RKO (cell line): Measurements from ENCODE around the gene KRTAP4-1.
A peak's percentile ranks its signal among the peaks of the same experiment; 100 is the strongest.
"Not testable (repeated sequence)": the region's sequence is repeated elsewhere in the genome, so short reads cannot be mapped to it uniquely, and the experiment has no call there.

Experiments
- DNase-seq: peaks from one replicate; pipeline ENCODE4 v3.0.0-alpha.2; 2016; ENCODE audit warnings: low spot score

KRTAP4-1 gene

DNA sequence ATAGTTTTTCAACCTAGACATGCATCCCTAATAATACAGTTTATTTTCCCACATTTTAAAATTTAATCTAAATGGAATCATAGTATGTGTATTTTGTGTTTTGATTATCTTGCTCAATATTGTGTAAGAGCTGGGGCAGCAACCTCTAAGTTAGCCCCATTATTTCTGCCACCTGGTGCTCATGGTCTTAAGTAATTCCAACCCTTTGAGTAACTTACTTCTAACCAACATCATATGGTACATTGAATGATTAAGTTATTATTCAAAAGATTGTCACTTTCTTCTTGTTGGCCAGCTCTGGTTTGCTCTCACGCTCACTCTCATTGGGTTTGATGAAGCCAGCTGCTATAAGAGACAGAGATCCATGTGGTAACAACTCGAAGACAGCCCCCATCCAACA is 12.8 kb downstream of the KRTAP4-1 start:
- no peak for DNase-seq

DNA sequence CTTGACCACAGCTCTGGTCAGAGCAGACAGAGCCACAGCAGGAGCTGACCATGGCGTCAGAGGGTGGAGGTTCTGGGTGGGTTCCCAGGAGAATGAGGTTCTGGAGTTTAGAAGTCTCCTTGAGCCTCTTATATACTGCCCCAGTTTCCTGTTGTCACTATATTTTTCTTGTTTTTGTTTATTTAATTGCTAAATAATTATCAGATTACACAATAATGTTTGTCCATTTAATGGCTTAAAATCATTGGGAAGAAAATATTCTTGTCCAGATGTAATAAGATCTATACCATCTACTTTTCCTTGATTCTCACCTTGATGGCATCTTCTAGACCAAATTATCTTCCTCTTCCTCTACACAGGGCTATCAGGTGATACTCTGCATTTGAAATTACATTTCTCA is 16.6 kb downstream of the KRTAP4-1 start, which contains the start of gene KRTAP4-3:
KRTAP4-3 (minus strand) TSS at position 101 of the 400 bp plus-strand sequence; CDS start at position 52, 49 bp downstream.
- DNase-seq = no peak

DNA sequence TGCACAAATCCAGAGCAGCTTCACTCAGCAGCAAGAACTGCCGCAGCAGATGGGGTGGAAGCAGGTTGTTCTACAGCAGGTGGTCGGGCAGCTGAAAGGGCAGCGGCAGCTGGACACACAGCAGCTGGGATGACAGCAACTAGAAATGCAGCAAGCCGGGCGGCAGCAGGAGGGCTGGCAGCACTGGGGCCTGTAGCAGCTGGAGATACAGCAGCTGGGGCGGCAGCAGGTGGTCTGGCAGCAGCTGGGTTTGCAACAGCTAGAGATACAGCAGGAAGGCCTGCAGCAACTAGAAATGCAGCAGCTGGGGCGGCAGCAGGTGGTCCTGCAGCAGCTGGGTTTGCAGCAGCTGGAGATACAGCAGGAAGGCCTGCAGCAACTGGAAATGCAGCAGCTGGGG is 17.1 kb downstream of the KRTAP4-1 start:
- no peak for DNase-seq

DNA sequence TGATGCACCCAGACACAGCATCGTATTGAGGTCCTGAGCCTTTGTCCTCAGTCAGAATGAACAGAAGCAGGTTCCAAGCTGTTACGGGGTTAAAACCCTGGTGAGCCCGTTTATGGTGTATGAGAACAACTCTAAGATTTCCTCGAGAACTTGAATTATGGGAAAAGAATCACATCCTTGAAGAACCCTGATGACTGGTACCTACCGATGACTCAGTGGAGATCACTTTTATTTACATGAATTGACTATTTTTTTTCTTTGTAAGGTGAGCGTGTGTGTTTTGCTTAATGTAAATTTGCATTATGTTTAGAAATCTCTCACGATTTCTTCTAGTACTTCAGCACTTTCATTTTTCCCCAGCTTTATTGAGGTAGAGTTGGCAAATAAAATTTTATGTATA is 20.9 kb downstream of the KRTAP4-1 start:
- DNase-seq = peak; percentile 32

DNA sequence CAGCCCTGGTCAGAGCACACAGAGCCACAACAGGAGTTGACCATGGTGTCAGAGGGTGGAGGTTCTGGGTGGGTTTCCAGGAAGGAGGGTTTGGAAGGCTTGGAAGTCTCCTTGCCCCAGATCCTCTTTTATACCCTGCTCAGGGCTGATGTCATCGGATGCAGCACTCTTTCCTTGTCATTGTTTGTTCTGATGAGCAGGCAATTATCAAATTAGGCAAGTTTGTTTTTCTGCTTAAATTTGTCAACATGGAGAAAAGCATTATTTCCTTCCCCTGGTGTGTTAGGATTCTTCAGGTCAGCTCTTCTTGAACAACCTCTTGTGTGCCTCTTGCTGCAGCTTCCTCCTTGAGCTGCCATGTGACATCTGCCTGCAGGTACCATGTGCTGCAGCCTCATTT is 24.1 kb downstream of the KRTAP4-1 start, which contains the start of gene KRTAP4-4:
KRTAP4-4 (minus strand) TSS at position 101 of the 400 bp plus-strand sequence; CDS start at position 44, 57 bp downstream.
- no peak for DNase-seq

DNA sequence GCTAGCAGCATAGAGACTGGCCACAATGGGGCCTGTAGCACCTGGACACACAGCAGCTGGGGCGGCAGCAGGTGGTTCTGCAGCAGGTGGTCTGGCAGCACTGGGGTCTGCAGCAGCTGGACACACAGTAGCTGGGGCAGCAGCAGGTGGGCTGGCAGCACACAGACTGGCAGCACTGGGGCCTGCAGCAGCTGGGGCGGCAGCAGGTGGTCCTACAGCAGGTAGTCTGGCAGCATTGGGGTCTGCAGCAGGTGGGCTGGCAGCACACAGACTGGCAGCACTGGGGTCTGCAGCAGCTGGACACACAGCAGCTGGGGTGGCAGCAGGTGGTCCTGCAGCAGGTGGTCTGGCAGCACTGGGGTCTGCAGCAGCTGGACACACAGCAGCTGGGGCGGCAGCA is 24.5 kb downstream of the KRTAP4-1 start:
- DNase-seq = not testable (repeated sequence)

DNA sequence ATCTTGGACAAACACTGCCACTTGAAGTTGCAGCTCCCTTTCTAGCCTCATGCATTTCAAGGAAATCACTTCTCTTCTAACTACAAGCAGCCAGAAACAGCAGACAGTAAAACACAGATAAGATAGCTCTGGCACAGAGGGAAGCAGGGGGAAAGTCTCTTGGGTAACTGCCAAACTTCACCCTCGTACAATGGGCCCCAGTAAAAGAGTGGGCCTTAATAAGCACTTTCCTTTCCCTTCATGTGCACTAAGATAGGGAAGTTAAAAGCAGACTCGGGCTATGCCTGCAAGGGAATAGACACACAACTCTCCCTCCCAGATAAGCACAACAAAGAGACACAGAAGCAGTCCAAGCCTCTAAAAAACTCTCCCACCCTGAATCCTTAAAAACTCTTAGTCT is 30.9 kb downstream of the KRTAP4-1 start:
- no peak for DNase-seq

DNA sequence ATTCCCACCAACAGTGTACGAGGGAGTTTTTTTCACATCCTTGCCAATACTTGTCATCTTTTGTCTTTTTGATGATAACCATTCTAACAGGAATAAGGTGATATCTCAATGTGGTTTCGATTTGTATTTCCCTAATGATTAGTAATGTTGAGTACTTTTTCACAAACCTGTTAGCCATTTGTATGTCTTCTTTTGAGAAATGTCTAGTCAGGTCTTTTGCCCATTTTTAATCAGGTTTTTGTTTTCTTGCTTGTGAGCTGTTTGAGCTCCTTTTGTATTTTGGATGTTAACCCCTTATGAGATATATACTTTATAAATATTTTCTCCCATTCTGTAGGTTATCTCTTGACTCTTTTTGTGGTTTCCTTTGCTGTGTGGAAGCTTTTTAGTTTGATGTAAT is 33.2 kb downstream of the KRTAP4-1 start:
- no peak for DNase-seq

DNA sequence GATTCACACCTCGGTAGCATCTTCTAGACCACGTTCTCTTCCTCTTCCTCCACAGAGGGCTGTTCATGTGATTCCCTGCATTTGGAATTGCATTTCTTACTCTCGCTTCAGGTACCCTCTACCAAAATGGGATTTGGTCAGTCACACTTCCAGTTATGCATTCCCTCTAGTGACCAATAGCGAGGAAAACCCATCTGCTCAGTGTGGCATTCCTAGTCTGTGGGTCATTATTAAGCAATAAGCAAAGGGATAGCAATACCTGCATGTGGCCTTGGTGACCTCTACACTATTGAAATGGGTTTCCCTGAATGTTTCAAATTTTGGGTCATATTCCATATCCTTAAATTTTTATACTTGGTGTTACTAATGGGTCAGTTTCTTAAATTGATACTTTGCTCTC is 34.7 kb downstream of the KRTAP4-1 start:
- no peak for DNase-seq

DNA sequence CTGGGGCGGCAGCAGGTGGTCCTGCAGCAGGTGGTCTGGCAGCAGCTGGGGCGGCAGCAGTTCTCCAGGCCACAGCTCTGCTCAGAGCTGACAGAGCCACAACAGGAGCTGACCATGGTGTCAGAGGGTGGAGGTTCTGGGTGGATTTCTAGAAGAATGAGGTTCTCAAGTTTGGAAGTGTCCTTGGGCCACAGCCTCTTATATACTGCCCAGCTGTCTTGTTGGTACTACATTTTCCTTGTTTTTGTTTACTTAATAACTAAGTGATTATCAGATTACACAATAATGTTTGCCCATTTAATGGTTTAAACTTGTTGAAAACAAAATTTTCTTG is 35.1 kb downstream of the KRTAP4-1 start, which contains the start of gene KRTAP4-5:
KRTAP4-5 (minus strand) TSS at position 174 of the 334 bp plus-strand sequence; CDS start at position 116, 58 bp downstream.
- no peak for DNase-seq

DNA sequence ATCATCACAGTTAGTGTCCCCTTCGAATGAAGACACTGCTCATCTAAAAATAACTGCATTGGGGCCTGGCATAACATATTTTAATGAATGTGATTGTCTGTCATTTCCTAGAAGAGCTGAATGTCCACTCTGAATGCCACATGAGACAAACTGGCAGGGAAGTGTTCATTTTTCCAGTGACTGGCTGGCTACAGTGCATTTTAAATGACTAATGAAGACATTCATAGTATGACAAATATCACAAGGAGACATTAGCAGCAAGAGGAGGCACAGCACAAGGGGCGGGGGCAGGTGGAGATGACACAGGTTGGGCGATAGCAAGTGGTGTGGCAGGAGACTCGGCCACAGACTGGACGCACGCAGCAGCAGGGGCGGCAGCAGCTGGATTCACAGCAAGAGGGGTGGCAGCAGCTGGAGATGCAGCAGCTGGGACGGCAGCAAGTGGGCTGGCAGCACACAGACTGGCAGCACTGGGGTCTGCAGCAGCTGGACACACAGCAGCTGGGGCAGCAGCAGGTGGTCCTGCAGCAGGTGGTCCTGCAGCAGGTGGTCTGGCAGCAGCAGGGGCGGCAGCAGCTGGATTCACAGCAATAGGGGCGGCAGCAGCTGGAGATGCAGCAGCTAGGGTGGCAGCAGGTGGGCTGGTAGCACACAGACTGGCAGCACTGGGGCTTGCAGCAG is 35.6 kb downstream of the KRTAP4-1 start:
- not testable (repeated sequence) for DNase-seq

DNA sequence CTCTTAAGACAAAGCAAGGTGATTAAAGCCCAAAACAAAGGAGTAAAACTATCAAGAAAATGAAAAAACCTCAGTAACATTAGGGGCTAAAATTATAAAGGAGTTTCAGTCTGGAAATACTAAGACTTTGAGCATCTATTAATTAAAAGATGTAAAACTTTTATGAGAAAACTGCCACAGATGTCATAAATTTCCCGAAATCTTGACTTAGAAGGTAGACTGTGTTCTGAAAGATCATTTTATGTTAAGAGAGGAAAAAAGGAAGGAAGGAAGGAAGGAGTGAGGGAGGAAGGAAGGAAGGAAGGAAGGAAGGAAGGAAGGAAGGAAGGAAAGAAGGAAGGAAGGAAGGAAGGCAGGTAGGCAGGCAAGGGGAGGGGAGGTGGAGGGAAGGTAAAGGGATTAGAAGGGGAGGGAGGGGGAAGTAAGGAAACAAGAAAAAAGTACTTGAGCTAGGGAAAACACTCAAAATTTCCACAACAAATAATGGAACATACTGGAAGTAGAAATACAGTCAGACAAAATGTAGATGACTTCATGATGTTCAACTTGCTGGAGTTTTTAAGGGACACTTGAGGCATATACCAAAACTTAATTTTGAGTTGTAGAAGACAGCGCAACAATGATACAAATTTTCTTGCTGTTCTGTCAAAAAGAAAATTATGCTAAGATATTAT is 37.0 kb downstream of the KRTAP4-1 start:
- no peak for DNase-seq

DNA sequence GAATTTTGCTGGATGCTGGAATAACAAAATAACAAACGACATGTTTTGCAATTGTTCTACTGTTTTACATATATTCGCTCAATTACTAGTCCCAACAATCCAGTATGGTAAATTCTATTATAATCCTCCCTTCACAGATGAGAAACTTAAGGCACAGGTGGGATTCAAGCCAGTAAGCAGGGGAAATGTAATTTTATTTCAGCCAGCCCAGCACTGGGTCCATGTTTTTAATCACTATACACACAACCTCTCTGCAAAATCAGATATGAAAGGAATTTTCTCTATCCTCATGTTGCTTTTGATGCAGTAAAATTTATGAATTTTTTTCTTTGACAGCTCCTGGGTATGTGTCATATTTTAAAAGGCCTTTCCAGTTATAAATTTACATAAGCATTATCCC is 39.5 kb downstream of the KRTAP4-1 start:
- no peak for DNase-seq

DNA sequence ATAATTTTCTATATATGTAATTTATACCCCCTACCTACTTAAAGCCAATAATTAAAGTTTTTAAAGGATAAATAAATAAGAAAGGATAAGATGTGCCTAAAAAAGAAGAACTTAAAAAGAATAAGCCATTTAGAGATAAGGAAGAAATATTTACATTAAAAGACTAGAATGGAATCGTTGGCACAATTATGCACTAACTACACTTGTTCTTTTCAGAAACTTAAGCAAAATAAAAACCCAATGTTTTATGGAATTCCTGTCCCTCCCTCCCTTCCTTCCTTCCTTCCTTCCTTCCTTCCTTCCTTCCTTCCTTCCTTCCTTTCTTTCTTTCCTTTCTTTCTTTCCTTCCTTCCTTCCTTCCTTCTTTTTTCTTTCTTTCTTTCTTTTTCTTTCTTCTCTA is 39.9 kb downstream of the KRTAP4-1 start:
- DNase-seq = no peak

DNA sequence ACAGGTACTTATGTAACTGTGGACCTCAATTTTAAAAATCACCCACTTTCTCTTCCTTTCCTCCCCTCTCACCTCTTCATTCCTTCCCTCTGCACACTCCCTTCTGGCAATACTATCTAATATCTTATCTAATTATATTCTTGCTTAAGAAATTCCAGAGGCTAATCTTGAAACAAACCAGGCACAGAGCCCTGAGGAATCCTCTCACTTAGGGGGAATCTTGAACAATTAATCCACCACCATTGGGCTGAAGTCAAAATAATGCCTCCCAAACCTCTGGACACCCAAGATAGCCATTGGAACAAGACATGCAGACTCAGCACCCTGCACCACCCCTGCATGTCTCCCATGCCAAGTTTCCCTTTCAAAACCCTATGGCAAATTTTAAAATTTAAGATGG is 43.4 kb downstream of the KRTAP4-1 start:
- no peak for DNase-seq

DNA sequence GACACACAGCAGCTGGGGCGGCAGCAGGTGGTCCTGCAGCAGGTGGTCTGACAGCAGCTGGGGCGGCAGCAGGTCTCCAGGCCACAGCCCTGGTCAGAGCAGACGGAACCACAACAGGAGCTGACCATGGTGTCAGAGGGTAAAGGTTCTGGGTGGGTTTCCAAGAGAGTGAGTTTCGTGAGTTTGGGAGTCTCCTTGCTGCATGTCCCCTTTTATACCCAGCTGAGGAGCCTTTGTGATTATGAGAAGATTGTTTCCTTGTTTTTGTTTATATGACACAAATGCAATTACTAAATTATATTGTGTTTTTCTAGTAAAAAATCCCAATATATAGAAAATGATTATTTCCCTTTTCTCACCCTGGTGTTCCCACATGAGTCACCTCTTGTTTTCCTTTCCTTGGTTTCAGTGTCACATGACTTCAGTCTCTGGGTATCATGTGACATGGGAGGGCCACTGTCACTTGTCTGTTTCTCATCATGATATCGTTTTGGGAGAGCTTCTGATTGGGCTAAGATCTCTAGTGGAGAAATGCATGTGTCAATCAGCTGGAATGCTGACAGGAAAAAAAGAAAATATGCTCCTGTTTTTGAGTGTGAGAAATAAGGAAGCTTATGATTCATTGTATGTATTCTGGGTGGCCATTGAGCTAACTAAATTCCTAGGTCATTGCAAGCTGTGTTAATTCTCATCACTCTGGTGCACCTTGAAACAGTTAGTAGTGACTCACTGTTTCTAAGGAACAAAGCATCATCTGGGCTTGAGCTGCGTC is 44.2 kb downstream of the KRTAP4-1 start, which contains the start of gene KRTAP4-6:
KRTAP4-6 (minus strand) TSS at position 185 of the 772 bp plus-strand sequence; CDS start at position 128, 57 bp downstream.
- peak; percentile 89 for DNase-seq

DNA sequence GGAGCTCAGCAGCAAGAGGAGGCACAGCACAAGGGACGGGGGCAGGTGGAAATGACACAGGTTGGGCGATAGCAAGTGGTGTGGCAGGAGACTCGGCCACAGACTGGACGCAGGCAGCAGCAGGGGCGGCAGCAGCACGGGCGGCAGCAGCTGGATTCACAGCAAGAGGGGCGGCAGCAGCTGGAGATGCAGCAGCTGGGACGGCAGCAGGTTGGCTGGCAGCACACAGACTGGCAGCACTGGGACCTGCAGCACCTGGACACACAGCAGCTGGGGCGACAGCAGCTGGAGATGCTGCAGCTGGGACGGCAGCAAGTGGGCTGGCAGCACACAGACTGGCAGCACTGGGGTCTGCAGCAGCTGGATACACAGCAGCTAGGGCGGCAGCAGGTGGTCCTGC is 44.8 kb downstream of the KRTAP4-1 start:
- not testable (repeated sequence) for DNase-seq
